ENCODE measurements around the gene HEG1. TPM values are rescaled to one million over a fixed set of nuclear protein-coding genes. Genes with fewer than 3 reads are reported as not detected.

Gene HEG1
- total RNA-seq, 1 experiment from 2014 or later = 14.6 TPM

- ChIA-PET POLR2A (no interaction called here), CTCF (interaction anchor here (0.8 to 1.1 kb wide), 3 partner anchors 38 to 131 kb away, joined by 3 to 4 read pairs (median 3); no protein-coding TSS in a partner anchor)
- Mint-ChIP-seq H3K27ac (no peak overlapping the region), H3K27me3 (ENCODE audit: low read depth) (no peaks in the 10 kb centered on the region), H3K4me1 (peaks cover 16% of the 10 kb centered on the region), H3K9me3 (peaks cover 26% of the 10 kb centered on the region), H3K4me3 (no peak overlapping the region), H3K36me3 (peaks cover 22% of the 10 kb centered on the region)
- DNase-seq (ENCODE audit: low spot score) (no peak), ATAC-seq (no peak)
- TF ChIP-seq ZNF396 (CRISPR knock-in tag; IDR thresholded peaks at IDR 0.05; ENCODE audit: borderline replicate concordance) (no peak), E2F5 (CRISPR knock-in tag; IDR thresholded peaks at IDR 0.05) (no peak), ELF4 (CRISPR knock-in tag; IDR thresholded peaks at IDR 0.05; ENCODE audit: low read depth) (no peak), ZNF317 (CRISPR knock-in tag; IDR thresholded peaks at IDR 0.05; ENCODE audit: borderline replicate concordance, low read depth) (no peak), TP53 (CRISPR knock-in tag; IDR thresholded peaks at IDR 0.05) (no peak), FOXP4 (CRISPR knock-in tag; IDR thresholded peaks at IDR 0.05) (no peak), MAX (CRISPR knock-in tag; IDR thresholded peaks at IDR 0.05) (no peak), FOXK1 (CRISPR knock-in tag; IDR thresholded peaks at IDR 0.05) (no peak), HMGXB4 (CRISPR knock-in tag; IDR thresholded peaks at IDR 0.05) (no peak), RELA (CRISPR knock-in tag; IDR thresholded peaks at IDR 0.05; ENCODE audit: borderline replicate concordance) (no peak)
These were observed 22.7 kb downstream of the HEG1 start for GRCh38 chr3:125033135-125033534.

GRCh38 chr3:125032683-125033082 lies 23.1 kb downstream of the HEG1 start:
- DNase-seq (ENCODE audit: low spot score) (no peak), ATAC-seq (no peak)
- Mint-ChIP-seq H3K9me3 (peaks cover 26% of the 10 kb centered on the region), H3K4me3 (no peak overlapping the region), H3K4me1 (peaks cover 18% of the 10 kb centered on the region), H3K36me3 (peaks cover 24% of the 10 kb centered on the region), H3K27me3 (ENCODE audit: low read depth) (no peaks in the 10 kb centered on the region), H3K27ac (no peak overlapping the region)
- CTCF ChIA-PET = interaction anchor here (0.8 to 1.1 kb wide), 3 partner anchors 38 to 131 kb away, joined by 3 to 4 read pairs (median 3); no protein-coding TSS in a partner anchor
- POLR2A ChIA-PET = no interaction called here
- no peak for TF ChIP-seq PRDM15 (CRISPR knock-in tag; IDR thresholded peaks at IDR 0.05)
- TF ChIP-seq ARID4B (CRISPR knock-in tag; IDR thresholded peaks at IDR 0.05; ENCODE audit: borderline replicate concordance) = no peak
- no peak for TF ChIP-seq GTF2I (CRISPR knock-in tag; conservative IDR thresholded peaks at IDR 0.05)
- no peak for TF ChIP-seq ZNF232 (CRISPR knock-in tag; IDR thresholded peaks at IDR 0.05)
- no peak for TF ChIP-seq ESRRA (CRISPR knock-in tag; IDR thresholded peaks at IDR 0.05; ENCODE audit: borderline replicate concordance)
- no peak for TF ChIP-seq ZNF512 (CRISPR knock-in tag; IDR thresholded peaks at IDR 0.05; ENCODE audit: borderline replicate concordance)
- TF ChIP-seq ZNF671 (CRISPR knock-in tag; IDR thresholded peaks at IDR 0.05) = no peak
